Stimulated activated CD8-positive, alpha-beta memory T cell treated with anti-CD3 and anti-CD28 coated beads, Interleukin-4, amount 100 ng/mL, for 24 hours (primary cell): ENCODE data around the gene TP53.
"Not testable (repeated sequence)": the region's sequence is repeated elsewhere in the genome, so short reads cannot be mapped to it uniquely, and the experiment has no call there.

Experiments
- DNase-seq: peaks from one replicate; pipeline ENCODE4 v3.0.0-alpha.2; 2020; ENCODE audit warnings: low read depth

TP53 gene

GRCh38 chr17:7631398-7632380 lies 55.6 kb downstream of the TP53 start:
- DNase-seq: no peak

GRCh38 chr17:7629939-7630571 lies 57.2 kb downstream of the TP53 start, which contains the start of gene SHBG:
SHBG (plus strand) TSS chr17:7630135; CDS start chr17:7630173, 38 bp downstream.
- DNase-seq: no peak

GRCh38 chr17:7627250-7628121 lies 59.8 kb downstream of the TP53 start, which contains the start of gene SAT2:
SAT2 (minus strand) TSS chr17:7627821; CDS start chr17:7627635, 186 bp downstream.
- DNase-seq: peak; percentile 80

- no peak for DNase-seq
Observed at GRCh38 chr17:7626956-7627249, 60.4 kb downstream of the TP53 start.

- no peak for DNase-seq
Observed at GRCh38 chr17:7626307-7626706, 61.0 kb downstream of the TP53 start.

- DNase-seq: not testable (repeated sequence)
Observed at GRCh38 chr17:7625749-7626148, 61.5 kb downstream of the TP53 start.

- DNase-seq: no peak
Observed at GRCh38 chr17:7623661-7624060, 63.6 kb downstream of the TP53 start.

GRCh38 chr17:7620835-7621234 lies 66.5 kb downstream of the TP53 start:
- DNase-seq: no peak

- no peak for DNase-seq
Observed at GRCh38 chr17:7618608-7619007, 68.7 kb downstream of the TP53 start.
